ENCODE results near the gene PCED1A.

The PCED1A gene

GRCh38 chr20:2871111-2871465 is 30.6 kb upstream of the PCED1A start:
- H3K9me3 ChIP-seq = no peaks in the 10 kb centered on the region
- H3K27me3 ChIP-seq = peaks cover 0 to 12% of the 10 kb centered on the region in 2 donors
- intact Hi-C loops (cut with DNase I; ENCODE audit: low total_unique reads) = loop anchor here (10.0 kb wide), 1 partner anchor 176 kb away; the partner anchor contains the start of gene EBF4
- peaks cover under 1 to 11% (median 6%) of the 10 kb centered on the region in 3 donors for H3K36me3 ChIP-seq
- H3K4me3 ChIP-seq = no peak overlapping the region
- H3K27ac ChIP-seq = no peak overlapping the region
- peaks cover 0 to 41% (median 37%) of the 10 kb centered on the region in 4 donors for H3K4me1 ChIP-seq
- DNase-seq = no peak
- no peak for TF ChIP-seq CTCF (IDR thresholded peaks at IDR 0.05)

- TF ChIP-seq CTCF (IDR thresholded peaks at IDR 0.05) = no peak
- Histone ChIP-seq H3K9me3 (no peaks in the 10 kb centered on the region), H3K36me3 (peaks cover 18 to 28% (median 22%) of the 10 kb centered on the region in 3 donors), H3K27ac (no peak overlapping the region), H3K27me3 (peaks cover 0 to 12% of the 10 kb centered on the region in 2 donors), H3K4me1 (peaks cover 0 to 24% (median 20%) of the 10 kb centered on the region in 4 donors), H3K4me3 (no peak overlapping the region)
- DNase-seq = no peak
- intact Hi-C loops (cut with DNase I; ENCODE audit: low total_unique reads) = no loop called here
These were observed 28.9 kb upstream of the PCED1A start for GRCh38 chr20:2869381-2869780.

- no peak for DNase-seq
- no peak overlapping the region for H3K4me3 ChIP-seq
- intact Hi-C loops (cut with DNase I; ENCODE audit: low total_unique reads) = no loop called here
- peaks cover 0 to 8% of the 10 kb centered on the region in 2 donors for H3K27me3 ChIP-seq
- peaks cover 39 to 49% (median 43%) of the 10 kb centered on the region in 3 donors for H3K36me3 ChIP-seq
- no peaks in the 10 kb centered on the region for H3K9me3 ChIP-seq
- peaks cover 0 to 15% (median 13%) of the 10 kb centered on the region in 4 donors for H3K4me1 ChIP-seq
- no peak for TF ChIP-seq CTCF (IDR thresholded peaks at IDR 0.05)
- no peak overlapping the region for H3K27ac ChIP-seq
These were observed 26.8 kb upstream of the PCED1A start for GRCh38 chr20:2867081-2867864.

DNA sequence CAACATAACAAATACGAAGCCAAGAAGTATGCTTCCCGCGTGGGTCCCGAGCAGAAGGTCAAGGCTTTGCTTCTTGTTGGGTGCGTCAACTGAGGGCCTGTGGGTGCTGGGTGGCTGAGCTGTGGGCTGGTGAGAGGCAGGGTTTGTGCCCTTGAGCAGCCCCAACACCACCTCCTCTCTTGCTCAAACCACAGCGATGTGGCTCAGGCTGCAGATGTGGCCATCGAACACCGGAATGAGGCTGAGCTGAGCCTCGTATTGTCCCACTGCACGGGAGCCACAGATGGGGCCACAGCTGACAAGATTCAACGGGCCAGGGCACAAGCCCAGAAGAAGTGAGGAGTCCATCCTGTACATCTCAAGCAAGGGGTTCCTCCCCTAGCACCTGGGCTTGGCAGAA is 25.8 kb upstream of the PCED1A start:
- intact Hi-C loops (cut with DNase I; ENCODE audit: low total_unique reads) = no loop called here
- H3K4me3 ChIP-seq = no peak overlapping the region
- H3K36me3 ChIP-seq = peaks cover 49 to 60% (median 53%) of the 10 kb centered on the region in 3 donors
- H3K27ac ChIP-seq = no peak overlapping the region
- no peaks in the 10 kb centered on the region for H3K9me3 ChIP-seq
- TF ChIP-seq CTCF (IDR thresholded peaks at IDR 0.05) = no peak
- H3K4me1 ChIP-seq = peaks cover 0 to 6% (median 5%) of the 10 kb centered on the region in 4 donors
- H3K27me3 ChIP-seq = peaks cover 0 to 4% of the 10 kb centered on the region in 2 donors
- DNase-seq = no peak

GRCh38 chr20:2865630-2866029 is 25.2 kb upstream of the PCED1A start:
- no peak for TF ChIP-seq CTCF (IDR thresholded peaks at IDR 0.05)
- Histone ChIP-seq H3K27ac (no peak overlapping the region), H3K4me1 (peaks cover 0 to under 1% (median under 1%) of the 10 kb centered on the region in 4 donors), H3K9me3 (no peaks in the 10 kb centered on the region), H3K27me3 (peaks cover 0 to 2% of the 10 kb centered on the region in 2 donors), H3K36me3 (peaks cover 55 to 66% (median 59%) of the 10 kb centered on the region in 3 donors), H3K4me3 (no peak overlapping the region)
- DNase-seq = no peak
- intact Hi-C loops (cut with DNase I; ENCODE audit: low total_unique reads) = no loop called here

All from tibial artery (tissue), 4 donors.